GM12892 (cell line): ENCODE measurements around the gene DOP1A.

Experiments
- POLR2A ChIP-seq: IDR thresholded peaks from 2 replicates; pipeline ENCODE4 v1.6.1; 2011; ENCODE audit warnings: low read depth, low read length, control low read depth
- POLR2AphosphoS5 ChIP-seq: IDR thresholded peaks from 2 replicates; pipeline ENCODE4 v1.6.1; 2011; ENCODE audit warnings: low read depth, low read length, control low read depth
- TAF1 ChIP-seq: IDR thresholded peaks from 2 replicates; pipeline ENCODE4 v1.6.1; 2011; ENCODE audit warnings: low read depth, mild to moderate bottlenecking, control low read depth, low read length, borderline replicate concordance

GRCh38 chr6:83216806-83217205, 149.3 kb downstream of the DOP1A start:
- TF ChIP-seq POLR2AphosphoS5 (no peak), POLR2A (no peak), TAF1 (no peak)
